HepG2 (cell line): ENCODE measurements around the gene ACE2. TPM values are rescaled to one million over a fixed set of nuclear protein-coding genes. Genes with fewer than 3 reads are reported as not detected.

ENCODE experiments used
- ATAC-seq: fragments of 200-7000 bp; cut with Tn5 transposase; 3 replicates; pipeline ENCODE4 v1.9.1; 2020; ENCODE audit warnings: mild to moderate bottlenecking, moderate library complexity
- BruUV-seq: library from RNA; stranded (reverse); fragments of 400-500 nt; replicated peaks from 2 replicates; lab custom pipeline; 2021; lab: Mats Ljungman, UMichigan
- CTCF ChIA-PET: fragments of 300-600 bp; formaldehyde crosslinking; extraction: SDS; loops from one replicate; lab custom pipeline; 2021; ENCODE audit warnings: low total read pairs, inconsistent platforms, low intra/inter-chr PET ratio; lab: Yijun Ruan, JAX
- POLR2A ChIA-PET: fragments of 350-600 bp; sonication (Branson Sonifier 250); formaldehyde crosslinking; loops from one replicate; lab custom pipeline; 2020; ENCODE audit warnings: antibody characterized with exemption, inconsistent platforms; lab: Yijun Ruan, JAX
- DNase-seq: peaks from one replicate; pipeline ENCODE4 v3.0.0-alpha.2; 2015; ENCODE audit warnings: low spot score
- FAIRE-seq: peaks from 3 replicates; lab custom pipeline; 2011; peaks lifted over from hg19 to GRCh38; lab: Jason Lieb, UNC
- H2AFZ ChIP-seq: one replicate; pipeline ENCODE4 v1.6.1; 2011; ENCODE audit warnings: low read length, inconsistent platforms
- H3K27ac ChIP-seq: fragments of 300-600 bp; 3 replicates; pipeline ENCODE4 v1.8.0; 2011; ENCODE audit warnings: mixed run types, mild to moderate bottlenecking, mixed read lengths, low read length, inconsistent platforms; ENCODE audit not compliant: insufficient read depth; ENCODE audit errors: extremely low read length
- H3K27me3 ChIP-seq, 2 experiments: fragments of 200-600 bp in 1 of 2; 2 replicates in 1 of 2; 3 replicates in 1 of 2; pipeline versions ENCODE4 v1.6.0 to v1.8.0; 2011; ENCODE audit warnings: low read length in 2 of 2, mild to moderate bottlenecking in 2 of 2, moderate library complexity in 2 of 2, inconsistent platforms in 1 of 2; ENCODE audit not compliant: insufficient read depth in 2 of 2, control insufficient read depth in 1 of 2
- H3K36me3 ChIP-seq, 2 experiments: fragments of 200-600 bp in 1 of 2; replicated peaks in 1 of 2; 2 replicates in 1 of 2; 3 replicates in 1 of 2; pipeline versions ENCODE4 v1.5.1 to v1.8.0; 2011; ENCODE audit warnings: low read length in 2 of 2, inconsistent platforms in 1 of 2; ENCODE audit not compliant: insufficient read depth in 2 of 2, control insufficient read depth in 1 of 2
- H3K4me1 ChIP-seq: 2 replicates; pipeline ENCODE4 v1.5.1; 2012; ENCODE audit warnings: low read length, inconsistent platforms; ENCODE audit not compliant: insufficient read depth
- H3K4me2 ChIP-seq: 2 replicates; pipeline ENCODE4 v1.6.0; 2011; ENCODE audit warnings: low read depth, low read length, inconsistent platforms
- H3K4me3 ChIP-seq, 3 experiments: fragments of 200-600 bp in 1 of 3; sonication (generic), shearing (Covaris generic) in 1 of 3; replicated peaks in 1 of 3; 2 replicates each; pipeline ENCODE4 v1.5.1; 2011 to 2016; ENCODE audit warnings: low read length in 3 of 3, inconsistent platforms in 2 of 3, low read depth in 2 of 3, mild to moderate bottlenecking in 2 of 3, control low read depth in 1 of 3, mixed read lengths in 1 of 3; ENCODE audit not compliant: insufficient read depth in 1 of 3
- H3K79me2 ChIP-seq: one replicate; pipeline ENCODE4 v1.6.1; 2011; ENCODE audit warnings: low read length, inconsistent platforms; ENCODE audit not compliant: insufficient read depth
- H3K9ac ChIP-seq: 2 replicates; pipeline ENCODE4 v1.6.0; 2011; ENCODE audit warnings: mild to moderate bottlenecking, low read depth, low read length, inconsistent platforms; ENCODE audit not compliant: insufficient read depth
- H3K9me3 ChIP-seq: 2 replicates; pipeline ENCODE4 v1.5.1; 2012; ENCODE audit warnings: mild to moderate bottlenecking, low read length
- H4K20me1 ChIP-seq: 2 replicates; pipeline ENCODE4 v1.6.0; 2011; ENCODE audit warnings: inconsistent platforms, mild to moderate bottlenecking, low read length, moderate library complexity; ENCODE audit not compliant: insufficient read depth
- AHR ChIP-seq: IDR thresholded peaks from 2 replicates; pipeline ENCODE4 v1.6.1; 2018; ENCODE audit warnings: missing genetic modification reagents, missing compliant biosample characterization
- FIP1L1 ChIP-seq: fragments of 200-400 bp; formaldehyde crosslinking; IDR thresholded peaks from 2 replicates; pipeline ENCODE4 v1.6.1; 2018; ENCODE audit warnings: low read depth, mild to moderate bottlenecking, low read length, moderate library complexity, borderline replicate concordance; ENCODE audit not compliant: insufficient read depth
- GPN1 ChIP-seq: sonication (generic); formaldehyde crosslinking; IDR thresholded peaks from 2 replicates; pipeline ENCODE4 v1.5.1; 2020; ENCODE audit warnings: missing genetic modification reagents, borderline replicate concordance
- MAF1 ChIP-seq: sonication (generic); formaldehyde crosslinking; IDR thresholded peaks from 2 replicates; pipeline ENCODE4 v1.5.0; 2020; ENCODE audit warnings: missing genetic modification reagents, borderline replicate concordance
- NPAS2 ChIP-seq: sonication (generic); formaldehyde crosslinking; IDR thresholded peaks from 2 replicates; pipeline ENCODE4 v1.8.0; 2022; ENCODE audit warnings: mild to moderate bottlenecking, missing genetic modification reagents, borderline replicate concordance
- NR2F1 ChIP-seq, 2 experiments: fragments of 450-650 bp in 1 of 2; formaldehyde crosslinking in 1 of 2; IDR thresholded peaks; 2 replicates each; pipeline versions ENCODE4 v1.5.0 to v1.6.1; 2016 to 2020; ENCODE audit warnings: mild to moderate bottlenecking in 1 of 2, missing compliant biosample characterization in 1 of 2, missing genetic modification reagents in 1 of 2, moderate library complexity in 1 of 2
- POLR2G ChIP-seq: fragments of 200-400 bp; formaldehyde crosslinking; IDR thresholded peaks from 2 replicates; pipeline ENCODE4 v1.6.1; 2018; ENCODE audit warnings: mild to moderate bottlenecking, low read depth, low read length, moderate library complexity
- TBX3 ChIP-seq: fragments of 450-650 bp; IDR thresholded peaks from 2 replicates; pipeline ENCODE4 v1.6.1; 2017; ENCODE audit warnings: antibody characterized with exemption, mild to moderate bottlenecking, inconsistent platforms, borderline replicate concordance
- ZBTB25 ChIP-seq: IDR thresholded peaks from 2 replicates; pipeline ENCODE4 v1.6.1; 2018; ENCODE audit warnings: missing genetic modification reagents
- ZBTB46 ChIP-seq: sonication (generic); formaldehyde crosslinking; IDR thresholded peaks from 2 replicates; pipeline ENCODE4 v1.4.0; 2020; ENCODE audit warnings: mild to moderate bottlenecking, missing genetic modification reagents, borderline replicate concordance
- ZC3H13 ChIP-seq: sonication (generic); formaldehyde crosslinking; IDR thresholded peaks from 2 replicates; pipeline ENCODE4 v1.8.1; 2023; ENCODE audit warnings: mild to moderate bottlenecking, missing genetic modification reagents, moderate library complexity
- ZFP36L1 ChIP-seq: sonication (generic); formaldehyde crosslinking; IDR thresholded peaks from 2 replicates; pipeline ENCODE4 v1.8.0; 2022; ENCODE audit warnings: mild to moderate bottlenecking, missing genetic modification reagents, moderate library complexity
- ZFP37 ChIP-seq: sonication (generic); formaldehyde crosslinking; IDR thresholded peaks from 2 replicates; pipeline ENCODE4 v1.4.0; 2020; ENCODE audit warnings: missing genetic modification reagents, borderline replicate concordance
- ZNF331 ChIP-seq: sonication (generic); formaldehyde crosslinking; IDR thresholded peaks from 2 replicates; pipeline ENCODE4 v1.4.0; 2020; ENCODE audit warnings: missing genetic modification reagents
- ZNF598 ChIP-seq: sonication (generic); formaldehyde crosslinking; IDR thresholded peaks from 2 replicates; pipeline ENCODE4 v1.5.1; 2020; ENCODE audit warnings: mild to moderate bottlenecking, missing genetic modification reagents, borderline replicate concordance
- ZNF605 ChIP-seq: sonication (generic); formaldehyde crosslinking; IDR thresholded peaks from 2 replicates; pipeline ENCODE4 v1.8.0; 2022; ENCODE audit warnings: mild to moderate bottlenecking, missing genetic modification reagents
- ZNF839 ChIP-seq: sonication (generic); formaldehyde crosslinking; IDR thresholded peaks from 2 replicates; pipeline ENCODE4 v1.4.0; 2020; ENCODE audit warnings: missing genetic modification reagents, mild to moderate bottlenecking, borderline replicate concordance
- ZSCAN21 ChIP-seq: sonication (generic); formaldehyde crosslinking; IDR thresholded peaks from 2 replicates; pipeline ENCODE4 v1.8.0; 2022; ENCODE audit warnings: mild to moderate bottlenecking, missing genetic modification reagents, moderate library complexity, borderline replicate concordance
- ZSCAN5A ChIP-seq: sonication (generic); formaldehyde crosslinking; IDR thresholded peaks from 2 replicates; pipeline ENCODE4 v1.8.0; 2022; ENCODE audit warnings: mild to moderate bottlenecking, missing genetic modification reagents, borderline replicate concordance
- WGBS: methylation state at CpG from one replicate; pipeline ENCODE4 v1.1.6; 2017; ENCODE audit warnings: low lambda C conversion rate; 5-methylcytosine and 5-hydroxymethylcytosine counted together
- in situ Hi-C: cut with HindIII; loops from 2 replicates; pipeline ENCODE4 v1.10.0; 2017; ENCODE audit warnings: low pct_unique_long_range_greater_than_20kb; ENCODE audit not compliant: extremely low pct_ligation_motif_present
- intact Hi-C: fragments of 100-400 bp; cut with micrococcal nuclease; formaldehyde crosslinking; loops from one replicate; pipeline ENCODE4 v1.10.0; 2022; ENCODE audit not compliant: unreplicated experiment
- polyA plus RNA-seq, 8 experiments: library from polyadenylated mRNA; depleted of rRNA in 3 of 8; stranded (reverse) in 7 of 8; unstranded in 1 of 8; fragments of >200 nt; fragmentation: Illumina TruSeq in 4 of 8; extraction: Trizol in 4 of 8; gene quantifications; 2 replicates each; pipeline versions ENCODE4 v1.2.1 to v1.2.3, GENCODE V29; 2011 to 2016; ENCODE audit warnings: low read depth in 4 of 8, missing spikeins in 1 of 8, mixed read lengths in 1 of 8; ENCODE audit not compliant: insufficient read depth in 1 of 8
- total RNA-seq, 5 experiments: library from RNA; depleted of rRNA; stranded (reverse); fragments of >200 nt; fragmentation: Illumina TruSeq; extraction: Trizol; gene quantifications; 2 replicates each; pipeline ENCODE4 v1.2.3, GENCODE V29; 2016; ENCODE audit warnings: low read depth in 1 of 5

ACE2 gene
- total and polyA plus RNA-seq, 2 of the 13 experiments (the other 11 are each of a cell fraction or from before 2014, with no cell fraction given): 0.46 to 3.1 TPM

GRCh38 chrX:15574017-15574416, 26.7 kb downstream of the ACE2 start (continued):
- TF ChIP-seq ZSCAN5A: no peak
- TF ChIP-seq ZNF598 (CRISPR knock-in tag): no peak
- no peak for TF ChIP-seq POLR2G
- TF ChIP-seq NR2F1 (CRISPR knock-in tag; IDR thresholded peaks at IDR 0.05): no peak
- TF ChIP-seq ZFP37: no peak
- no peak for TF ChIP-seq NPAS2 (CRISPR knock-in tag)

- Histone ChIP-seq H3K9ac (no peak overlapping the region), H2AFZ (no peak overlapping the region), H3K4me3 (no peak overlapping the region), H3K4me2 (no peak overlapping the region), H3K27me3 (no peaks in the 10 kb centered on the region), H3K9me3 (no peaks in the 10 kb centered on the region), H3K4me1 (peaks cover 14% of the 10 kb centered on the region)
- no TSS peak for BruUV-seq
- ATAC-seq (no peak), DNase-seq (no peak)
- WGBS: 5% methylated on average over 1 of the region's 1 CpG
- ChIA-PET POLR2A (no interaction called here), CTCF (no interaction called here)
- intact Hi-C loops: no loop called here
- TF ChIP-seq ZBTB25 (CRISPR knock-in tag): no peak
- TF ChIP-seq ZNF605 (CRISPR knock-in tag): no peak
- TF ChIP-seq ZSCAN21: no peak
- TF ChIP-seq ZNF331 (CRISPR knock-in tag): no peak
- no peak for TF ChIP-seq FIP1L1
- TF ChIP-seq ZFP36L1 (CRISPR knock-in tag): no peak
- no peak for TF ChIP-seq ZC3H13 (CRISPR knock-in tag)
- TF ChIP-seq AHR (CRISPR knock-in tag): no peak
- TF ChIP-seq ZBTB46 (CRISPR knock-in tag): no peak
- TF ChIP-seq ZNF839 (CRISPR knock-in tag): no peak
- no peak for TF ChIP-seq GPN1 (CRISPR knock-in tag)
- no peak for TF ChIP-seq TBX3
- TF ChIP-seq MAF1: no peak
- TF ChIP-seq, all 625 proteins: peak for 0
- FAIRE-seq: no peak
- H3K79me2 ChIP-seq: no peaks in the 10 kb centered on the region
- in situ Hi-C loops: no loop called here
- H3K27ac ChIP-seq: no peak overlapping the region
- no peaks in the 10 kb centered on the region for H3K36me3 ChIP-seq
- H4K20me1 ChIP-seq: no peaks in the 10 kb centered on the region
Observed at GRCh38 chrX:15570145-15570544, 30.6 kb downstream of the ACE2 start.
